GM18870 (cell line): Measurements from ENCODE around the gene GPR156.

Experiments used
- ATAC-seq: cut with Tn5 transposase; IDR thresholded peaks from one replicate; pipeline ENCODE4 v1.9.1; 2021; ENCODE audit warnings: moderate library complexity; ENCODE audit not compliant: unreplicated experiment

The GPR156 gene

GRCh38 chr3:120198305-120198878 lies 86.6 kb downstream of the GPR156 start:
- ATAC-seq = no peak

GRCh38 chr3:120196812-120197211 lies 88.2 kb downstream of the GPR156 start:
- no peak for ATAC-seq

GRCh38 chr3:120196333-120196732 lies 88.7 kb downstream of the GPR156 start:
- ATAC-seq = no peak

GRCh38 chr3:120193554-120193953 lies 91.5 kb downstream of the GPR156 start:
- ATAC-seq = no peak

- ATAC-seq = no peak
Measured at GRCh38 chr3:120192579-120192978, 92.4 kb downstream of the GPR156 start.

GRCh38 chr3:120192159-120192558 lies 92.9 kb downstream of the GPR156 start:
- ATAC-seq = no peak

GRCh38 chr3:120182613-120183511 lies 102.2 kb downstream of the GPR156 start:
- no peak for ATAC-seq

- no peak for ATAC-seq
Measured at GRCh38 chr3:120181632-120182031, 103.4 kb downstream of the GPR156 start.

- ATAC-seq = no peak
Measured at GRCh38 chr3:120180731-120181412, 104.2 kb downstream of the GPR156 start.

- no peak for ATAC-seq
Measured at GRCh38 chr3:120177707-120178306, 107.2 kb downstream of the GPR156 start.

- no peak for ATAC-seq
Measured at GRCh38 chr3:120177151-120177550, 107.9 kb downstream of the GPR156 start.

GRCh38 chr3:120174811-120175539 lies 110.0 kb downstream of the GPR156 start:
- ATAC-seq = no peak

- ATAC-seq = no peak
Measured at GRCh38 chr3:120173056-120173675, 111.9 kb downstream of the GPR156 start.

- ATAC-seq = no peak
Measured at GRCh38 chr3:120172070-120172469, 113.0 kb downstream of the GPR156 start.

- ATAC-seq = no peak
Measured at GRCh38 chr3:120171134-120171873, 113.7 kb downstream of the GPR156 start.

- no peak for ATAC-seq
Measured at GRCh38 chr3:120170223-120170622, 114.8 kb downstream of the GPR156 start.

- no peak for ATAC-seq
Measured at GRCh38 chr3:120169407-120169806, 115.6 kb downstream of the GPR156 start.

GRCh38 chr3:120168611-120169010 lies 116.4 kb downstream of the GPR156 start:
- no peak for ATAC-seq

- ATAC-seq = no peak
Measured at GRCh38 chr3:120168038-120168437, 117.0 kb downstream of the GPR156 start.

GRCh38 chr3:120167488-120167887 lies 117.5 kb downstream of the GPR156 start:
- no peak for ATAC-seq
